ENCODE data around the gene WDR44.

- TF ChIP-seq MAX (CRISPR knock-in tag; IDR thresholded peaks at IDR 0.05) (no peak), TCF7 (CRISPR knock-in tag; IDR thresholded peaks at IDR 0.05; ENCODE audit: low read depth) (no peak), PREB (CRISPR knock-in tag; IDR thresholded peaks at IDR 0.05; ENCODE audit: borderline replicate concordance) (no peak), IRF1 (CRISPR knock-in tag; IDR thresholded peaks at IDR 0.05) (no peak), CTCF (IDR thresholded peaks at IDR 0.05) (no peak), KAT7 (CRISPR knock-in tag; IDR thresholded peaks at IDR 0.05; ENCODE audit: borderline replicate concordance) (no peak), CREB1 (CRISPR knock-in tag; IDR thresholded peaks at IDR 0.05) (no peak)
Observed at GRCh38 chrX:118392716-118393115, 46.8 kb downstream of the WDR44 start.
